A673 (cell line): Measurements from ENCODE around the gene P2RY14.

Experiments
- CTCF ChIP-seq: fragments of 300-800, 200-600 bp; sonication (generic); conservative IDR thresholded peaks from 2 replicates; pipeline ENCODE4 v1.5.1; 2017; ENCODE audit warnings: low read depth, mild to moderate bottlenecking, antibody characterized with exemption, low read length, moderate library complexity, mixed read lengths
- EZH2 ChIP-seq: fragments of 200-600 bp; sonication (generic); IDR thresholded peaks from 2 replicates; pipeline ENCODE4 v1.6.1; 2017; ENCODE audit warnings: borderline replicate concordance, low read depth, mild to moderate bottlenecking, mixed read lengths, antibody characterized with exemption, low read length; ENCODE audit not compliant: poor library complexity, severe bottlenecking

GRCh38 chr3:151322511-151322910, 44.2 kb upstream of the P2RY14 start:
- no peak for TF ChIP-seq CTCF
- TF ChIP-seq EZH2: no peak
